HG02970 (cell line): ENCODE data around the gene GPC6.

ENCODE experiments used
- ATAC-seq: cut with Tn5 transposase; IDR thresholded peaks from one replicate; pipeline ENCODE4 v1.9.1; 2021; ENCODE audit warnings: mild to moderate bottlenecking, moderate library complexity, moderate number of reproducible peaks; ENCODE audit not compliant: unreplicated experiment, low FRiP score

Gene GPC6

DNA sequence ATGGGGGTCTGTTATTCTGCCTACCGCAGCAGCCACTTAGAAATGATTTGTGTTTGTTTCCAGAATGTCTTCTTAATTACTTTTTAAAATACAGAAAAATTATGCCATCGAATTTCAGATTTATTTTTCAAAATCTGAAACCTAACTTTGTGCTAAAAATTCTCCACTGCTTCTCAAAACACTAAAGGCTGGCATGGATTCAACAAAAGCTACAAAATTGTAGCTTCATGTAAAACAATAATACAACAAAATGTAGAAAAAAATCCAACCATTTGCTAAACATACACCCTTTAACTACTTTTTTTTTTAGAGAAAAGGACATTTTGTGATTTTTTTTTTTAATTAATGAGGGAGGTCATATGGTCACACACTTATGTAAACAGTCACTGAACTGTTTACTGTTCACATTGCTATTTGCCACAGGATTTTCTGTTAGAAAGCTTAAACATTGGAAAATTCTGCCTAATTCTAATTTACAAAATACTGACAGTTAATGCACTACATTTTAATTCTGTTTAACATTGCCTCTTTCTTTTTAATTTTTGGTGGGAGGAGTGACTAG lies 646.3 kb downstream of the GPC6 start:
- no peak for ATAC-seq

GRCh38 chr13:93875547-93875946 lies 648.9 kb downstream of the GPC6 start:
- ATAC-seq, result no peak

DNA sequence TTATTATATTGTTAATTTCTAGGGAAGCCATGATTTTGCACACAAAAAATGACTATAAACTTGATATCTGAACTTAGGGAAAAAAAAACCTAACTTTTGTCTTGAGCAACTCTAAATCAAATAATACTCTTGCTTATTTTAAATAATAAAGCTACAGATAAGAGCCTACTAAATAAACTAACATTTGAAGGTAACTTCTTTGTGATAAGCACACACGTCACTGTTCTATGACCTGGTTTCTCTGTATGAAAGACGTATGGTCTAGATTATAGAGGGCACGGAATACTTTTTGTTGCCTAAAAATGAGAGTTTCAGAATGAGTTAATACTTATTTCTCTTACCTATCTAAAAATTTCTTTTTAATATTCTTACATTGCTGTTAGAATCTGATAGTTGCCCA lies 649.6 kb downstream of the GPC6 start:
- ATAC-seq, result no peak

GRCh38 chr13:93878675-93879074 lies 652.1 kb downstream of the GPC6 start:
- no peak for ATAC-seq

DNA sequence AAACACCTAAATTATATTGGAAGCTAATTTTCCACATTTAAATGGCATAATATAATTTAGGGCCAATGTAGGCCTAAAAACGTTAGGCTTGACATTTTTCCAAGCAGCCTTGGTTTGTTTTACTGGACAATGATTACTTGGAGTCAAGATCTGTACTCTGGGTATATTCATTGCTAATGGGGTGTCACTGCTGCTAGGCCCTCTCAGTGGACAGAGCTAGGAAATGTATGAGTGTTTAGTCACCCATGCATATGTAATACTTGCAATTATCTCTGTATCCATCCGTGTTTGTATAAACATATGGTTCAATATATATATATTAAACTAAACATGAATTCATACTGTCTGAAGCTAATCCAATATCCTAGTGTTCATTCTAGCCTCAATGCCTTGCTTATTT lies 654.8 kb downstream of the GPC6 start:
- ATAC-seq, result no peak

DNA sequence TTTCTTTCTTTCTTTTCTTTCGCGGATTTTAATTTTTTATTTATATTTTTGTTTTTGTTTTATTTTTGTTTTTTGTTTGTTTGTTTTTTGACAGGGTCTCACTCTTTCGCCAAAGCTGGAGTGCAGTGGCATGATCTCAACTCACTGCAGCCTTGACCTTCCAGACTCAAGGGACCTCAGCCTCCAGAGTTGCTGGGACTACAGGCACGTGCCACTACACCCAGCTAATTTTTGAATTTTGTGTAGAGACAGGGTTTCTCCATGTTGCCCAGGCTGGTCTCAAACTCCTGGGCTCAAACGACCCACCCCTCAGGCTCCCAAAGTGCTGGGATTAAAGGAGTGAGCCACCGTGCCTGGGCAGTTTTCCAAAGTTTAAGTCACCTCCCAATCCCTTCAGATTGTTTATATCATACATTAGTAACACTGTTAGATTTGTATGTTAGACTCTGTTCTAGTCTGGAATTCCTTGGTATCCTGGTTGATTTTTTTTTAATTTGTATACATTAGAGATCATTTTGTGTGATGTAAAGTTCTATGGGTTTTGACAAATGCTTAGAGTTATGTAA lies 655.6 kb downstream of the GPC6 start:
- no peak for ATAC-seq

GRCh38 chr13:93889430-93889951 lies 662.9 kb downstream of the GPC6 start:
- no peak for ATAC-seq

DNA sequence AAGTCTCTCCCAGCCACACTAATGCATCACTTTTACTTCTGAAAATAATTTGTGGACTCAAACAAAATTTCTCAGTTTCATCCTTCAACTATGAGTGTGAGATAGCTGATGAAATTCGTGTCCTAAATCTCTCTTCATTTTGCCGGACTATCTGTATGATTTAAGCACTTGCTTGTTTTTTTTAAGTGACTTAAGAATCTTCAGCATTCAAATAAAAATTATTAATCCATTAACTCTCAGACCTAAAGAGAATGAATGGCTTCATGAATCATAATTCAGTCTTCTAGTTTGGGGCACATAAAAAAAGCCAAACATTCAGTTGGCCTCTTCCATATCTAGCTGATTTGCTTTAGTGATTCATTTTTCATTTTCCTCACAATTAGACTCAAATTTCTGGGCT lies 673.4 kb downstream of the GPC6 start:
- no peak for ATAC-seq

- no peak for ATAC-seq
Observed at GRCh38 chr13:93900731-93901130, 674.1 kb downstream of the GPC6 start.

- no peak for ATAC-seq
Observed at GRCh38 chr13:93903909-93904308, 677.3 kb downstream of the GPC6 start.

DNA sequence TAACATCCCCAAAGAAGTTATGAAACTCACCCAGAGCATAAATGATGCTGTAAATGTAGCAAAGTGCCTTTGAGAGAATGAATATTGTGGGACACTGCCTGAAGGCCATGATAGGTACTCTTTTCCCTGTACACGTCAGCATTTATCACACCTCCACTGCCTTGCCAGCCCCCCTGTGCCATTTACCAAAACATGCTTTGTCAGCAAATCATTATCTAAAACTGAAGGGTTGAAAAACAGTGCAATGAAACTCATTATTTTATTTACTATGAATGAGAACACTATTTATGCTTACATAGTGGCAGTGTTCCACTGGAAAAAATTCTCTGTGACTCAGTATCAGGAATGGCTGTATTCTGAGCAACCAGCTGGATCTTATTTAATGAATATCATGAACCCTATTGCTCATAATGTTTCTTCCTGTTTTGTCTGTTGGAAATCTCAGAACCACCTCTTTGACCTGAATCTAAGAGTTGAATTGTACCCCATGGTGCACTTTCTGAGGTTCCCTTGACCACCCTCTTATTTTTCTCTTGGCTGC lies 688.7 kb downstream of the GPC6 start:
- no peak for ATAC-seq

DNA sequence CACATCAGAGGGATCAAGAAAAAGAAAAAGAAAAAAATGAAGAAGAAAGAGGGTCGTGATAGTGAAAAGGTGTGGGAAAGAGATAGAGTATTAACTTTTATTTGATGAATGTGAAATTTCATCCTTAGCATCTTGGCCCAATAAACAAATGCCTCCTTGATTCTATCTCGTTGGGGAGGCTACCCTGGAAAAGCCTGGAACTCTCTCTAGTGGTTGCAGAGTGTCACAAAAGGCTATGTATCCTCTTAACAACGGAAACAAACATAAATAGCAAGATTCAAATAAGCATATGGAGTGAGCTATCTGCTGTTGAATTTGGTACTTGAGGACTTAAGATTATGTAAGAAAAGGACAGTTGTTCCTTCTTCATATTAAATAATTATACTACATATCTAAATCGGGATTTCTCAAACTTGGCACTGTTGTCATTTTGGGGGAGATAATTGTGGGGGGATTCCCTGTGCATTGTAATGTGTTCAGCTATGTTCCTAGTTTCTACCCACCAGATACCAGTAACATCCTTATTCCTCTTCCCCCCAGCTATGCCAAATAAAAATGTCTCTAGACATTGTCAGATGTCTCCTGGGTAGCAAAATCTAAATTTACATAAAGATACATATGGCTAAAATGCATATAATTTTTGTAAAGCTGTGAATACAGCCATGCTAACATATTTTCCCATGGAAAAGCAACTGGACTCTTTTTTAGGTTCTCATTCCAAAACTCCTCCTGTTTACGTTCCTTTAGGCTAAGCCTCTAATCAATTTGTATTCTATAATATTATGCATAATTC lies 695.7 kb downstream of the GPC6 start:
- ATAC-seq, result no peak

GRCh38 chr13:93925990-93926389 lies 699.4 kb downstream of the GPC6 start:
- no peak for ATAC-seq

DNA sequence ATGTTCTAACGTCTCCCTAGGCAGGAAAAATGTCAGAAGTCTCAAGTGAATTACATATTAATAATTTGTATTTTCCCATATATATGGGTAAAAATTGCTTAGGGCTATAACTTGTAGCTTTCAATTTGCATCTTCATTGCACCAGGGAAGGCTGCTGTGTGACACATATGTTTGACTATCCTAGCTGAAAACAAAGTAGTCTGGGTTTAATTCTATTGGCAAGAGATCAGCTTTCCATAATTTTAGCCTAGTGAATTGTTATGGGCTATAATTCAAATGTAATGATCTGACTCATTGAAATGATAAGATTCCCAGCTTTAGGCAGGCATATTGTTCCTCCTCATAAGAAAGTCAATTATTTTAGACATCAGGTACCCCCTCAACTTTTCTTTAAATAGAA lies 699.8 kb downstream of the GPC6 start:
- no peak for ATAC-seq

GRCh38 chr13:93927431-93927830 lies 700.8 kb downstream of the GPC6 start:
- no peak for ATAC-seq

GRCh38 chr13:93932901-93933300 lies 706.3 kb downstream of the GPC6 start:
- ATAC-seq, result no peak

GRCh38 chr13:93936901-93937300 lies 710.3 kb downstream of the GPC6 start:
- ATAC-seq, result no peak

GRCh38 chr13:93941444-93941843 lies 714.8 kb downstream of the GPC6 start:
- ATAC-seq, result no peak

GRCh38 chr13:93942016-93942415 lies 715.4 kb downstream of the GPC6 start:
- no peak for ATAC-seq

DNA sequence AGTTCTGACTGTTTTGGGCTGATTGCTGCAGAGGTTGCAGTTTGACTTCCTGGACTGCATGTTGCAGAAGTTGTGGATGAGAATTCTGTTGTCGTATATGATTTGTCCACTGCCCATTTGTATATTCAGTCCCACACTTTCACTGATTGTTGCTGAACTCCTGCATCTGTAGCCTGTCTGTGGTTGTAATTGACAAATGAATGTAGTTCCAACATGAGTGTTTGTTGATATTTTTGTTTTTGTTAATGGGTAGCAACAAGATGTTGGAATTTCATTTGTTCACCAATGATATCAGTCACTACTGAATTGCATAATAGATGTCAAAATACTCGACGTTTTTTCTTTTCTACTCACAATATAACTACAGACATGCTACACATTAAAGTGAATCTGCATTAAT lies 719.0 kb downstream of the GPC6 start:
- ATAC-seq, result no peak

DNA sequence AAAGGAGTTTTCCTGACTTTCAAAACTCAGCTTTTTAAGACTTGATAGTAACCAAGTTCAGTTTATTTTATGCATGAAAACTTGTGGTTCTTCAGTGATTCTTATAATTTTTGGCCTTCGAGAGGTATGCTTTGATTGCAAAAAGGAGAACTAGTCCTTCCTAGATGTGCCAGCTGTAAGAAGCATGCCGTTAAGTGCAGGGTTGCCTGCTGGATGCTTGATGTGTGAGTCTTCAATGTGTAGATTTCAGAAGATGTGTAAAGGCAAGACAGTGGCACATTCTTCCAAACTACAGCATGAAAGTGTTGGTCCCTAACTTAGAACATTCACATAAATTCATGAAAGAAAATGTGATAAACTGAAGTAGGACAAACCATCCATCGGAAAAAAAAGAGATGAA lies 720.4 kb downstream of the GPC6 start:
- no peak for ATAC-seq

DNA sequence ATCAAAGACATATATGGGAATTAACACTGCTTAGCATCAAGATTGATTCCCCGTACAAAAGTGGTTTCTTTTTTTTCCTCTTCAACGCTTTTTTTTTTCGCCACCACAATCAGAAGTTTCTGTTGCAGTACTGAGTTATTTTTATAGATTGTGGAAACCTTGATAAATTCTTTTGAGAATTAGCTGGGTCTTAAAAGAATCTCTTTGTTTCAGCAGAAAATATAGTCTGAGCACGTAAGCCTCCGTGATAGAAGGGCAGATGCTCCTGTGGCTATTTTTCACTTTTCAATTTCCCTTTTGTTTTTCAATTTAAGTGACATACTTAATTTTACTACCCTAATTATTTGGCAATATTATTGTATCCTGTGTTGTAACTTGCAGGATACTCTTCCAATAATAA lies 721.0 kb downstream of the GPC6 start:
- no peak for ATAC-seq
